ENCODE data around the gene TMEM229B. TPM values are rescaled to one million over a fixed set of nuclear protein-coding genes. Genes with fewer than 3 reads are reported as not detected.

TMEM229B gene
- total and polyA plus RNA-seq, 4 donors = 0.40 to 2.0 (median 1.6) TPM

DNA sequence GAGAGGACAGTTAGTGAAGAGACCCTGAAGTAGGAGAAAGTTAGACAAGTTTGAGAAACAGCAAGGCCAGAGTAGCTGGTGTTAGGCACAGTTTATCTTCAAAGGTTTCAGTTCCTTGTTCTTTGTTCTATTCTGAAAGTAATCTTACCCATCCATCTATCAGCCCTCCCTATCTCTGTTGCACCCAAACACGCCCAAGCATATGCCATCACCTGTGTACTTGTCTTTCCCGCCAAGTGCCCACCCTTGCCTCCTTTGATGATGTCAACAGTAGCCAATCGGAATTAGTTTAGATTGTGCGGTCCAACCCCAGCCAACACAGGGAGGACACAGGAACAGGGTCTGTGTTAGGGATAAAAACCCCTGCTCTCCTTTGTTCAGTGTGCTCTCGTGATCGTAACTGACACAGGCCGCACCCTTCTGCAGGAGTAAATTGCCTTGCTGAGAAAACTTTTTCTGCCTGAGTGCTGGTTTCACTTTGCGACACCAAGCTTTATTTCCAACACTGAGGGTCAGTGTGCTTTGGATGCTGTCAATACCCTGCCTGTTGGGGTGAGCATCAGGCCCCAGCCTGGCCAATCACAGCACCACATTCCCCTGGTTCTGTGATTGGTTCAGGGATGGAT, 4.7 kb upstream of the TMEM229B start:
- Histone ChIP-seq H3K4me3 (ENCODE audit: low read depth in 1 of 3, low read length in 3 of 3) (peak overlapping the region in 1 of 3 donors; percentile 28), H3K9ac (ENCODE audit: low read depth in 1 of 2, low read length in 2 of 2) (no peak overlapping the region), H3K9me3 (ENCODE audit: control insufficient read depth in 4 of 4, low read length in 3 of 4) (peaks cover 4 to 16% (median 8%) of the 10 kb centered on the region in 4 donors), H3K27me3 (ENCODE audit: control insufficient read depth in 4 of 4, insufficient read depth in 4 of 4, low read length in 3 of 4) (no peaks in the 10 kb centered on the region), H3K36me3 (ENCODE audit: control insufficient read depth in 4 of 4, insufficient read depth in 3 of 4, low read depth in 1 of 4, low read length in 3 of 4) (no peaks in the 10 kb centered on the region), H3K27ac (ENCODE audit: low read depth in 1 of 2, low read length in 2 of 2) (no peak overlapping the region), H3K4me1 (ENCODE audit: control insufficient read depth in 4 of 4, insufficient read depth in 4 of 4, low read length in 3 of 4) (no peaks in the 10 kb centered on the region)
- TF ChIP-seq, protein P1, sequence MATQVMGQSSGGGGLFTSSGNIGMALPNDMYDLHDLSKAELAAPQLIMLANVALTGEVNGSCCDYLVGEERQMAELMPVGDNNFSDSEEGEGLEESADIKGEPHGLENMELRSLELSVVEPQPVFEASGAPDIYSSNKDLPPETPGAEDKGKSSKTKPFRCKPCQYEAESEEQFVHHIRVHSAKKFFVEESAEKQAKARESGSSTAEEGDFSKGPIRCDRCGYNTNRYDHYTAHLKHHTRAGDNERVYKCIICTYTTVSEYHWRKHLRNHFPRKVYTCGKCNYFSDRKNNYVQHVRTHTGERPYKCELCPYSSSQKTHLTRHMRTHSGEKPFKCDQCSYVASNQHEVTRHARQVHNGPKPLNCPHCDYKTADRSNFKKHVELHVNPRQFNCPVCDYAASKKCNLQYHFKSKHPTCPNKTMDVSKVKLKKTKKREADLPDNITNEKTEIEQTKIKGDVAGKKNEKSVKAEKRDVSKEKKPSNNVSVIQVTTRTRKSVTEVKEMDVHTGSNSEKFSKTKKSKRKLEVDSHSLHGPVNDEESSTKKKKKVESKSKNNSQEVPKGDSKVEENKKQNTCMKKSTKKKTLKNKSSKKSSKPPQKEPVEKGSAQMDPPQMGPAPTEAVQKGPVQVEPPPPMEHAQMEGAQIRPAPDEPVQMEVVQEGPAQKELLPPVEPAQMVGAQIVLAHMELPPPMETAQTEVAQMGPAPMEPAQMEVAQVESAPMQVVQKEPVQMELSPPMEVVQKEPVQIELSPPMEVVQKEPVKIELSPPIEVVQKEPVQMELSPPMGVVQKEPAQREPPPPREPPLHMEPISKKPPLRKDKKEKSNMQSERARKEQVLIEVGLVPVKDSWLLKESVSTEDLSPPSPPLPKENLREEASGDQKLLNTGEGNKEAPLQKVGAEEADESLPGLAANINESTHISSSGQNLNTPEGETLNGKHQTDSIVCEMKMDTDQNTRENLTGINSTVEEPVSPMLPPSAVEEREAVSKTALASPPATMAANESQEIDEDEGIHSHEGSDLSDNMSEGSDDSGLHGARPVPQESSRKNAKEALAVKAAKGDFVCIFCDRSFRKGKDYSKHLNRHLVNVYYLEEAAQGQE (IDR thresholded peaks at IDR 0.05) = no peak
- TF ChIP-seq, protein P2, sequence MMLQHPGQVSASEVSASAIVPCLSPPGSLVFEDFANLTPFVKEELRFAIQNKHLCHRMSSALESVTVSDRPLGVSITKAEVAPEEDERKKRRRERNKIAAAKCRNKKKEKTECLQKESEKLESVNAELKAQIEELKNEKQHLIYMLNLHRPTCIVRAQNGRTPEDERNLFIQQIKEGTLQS (IDR thresholded peaks at IDR 0.05) = no peak
- TF ChIP-seq NR2F2 (IDR thresholded peaks at IDR 0.05) (no peak), FOXA1 (IDR thresholded peaks at IDR 0.05) (no peak), SP1 (IDR thresholded peaks at IDR 0.05) (no peak), FOXA2 (IDR thresholded peaks at IDR 0.05) (no peak), EGR1 (IDR thresholded peaks at IDR 0.05; ENCODE audit: low read depth in 2 of 2) (no peak), RAD21 (IDR thresholded peaks at IDR 0.05) (no peak), YY1 (IDR thresholded peaks at IDR 0.05) (no peak), JUND (IDR thresholded peaks at IDR 0.05) (no peak)
- TF ChIP-seq, protein P3, sequence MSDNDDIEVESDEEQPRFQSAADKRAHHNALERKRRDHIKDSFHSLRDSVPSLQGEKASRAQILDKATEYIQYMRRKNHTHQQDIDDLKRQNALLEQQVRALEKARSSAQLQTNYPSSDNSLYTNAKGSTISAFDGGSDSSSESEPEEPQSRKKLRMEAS (IDR thresholded peaks at IDR 0.05) = no peak
- TF ChIP-seq, protein P4, sequence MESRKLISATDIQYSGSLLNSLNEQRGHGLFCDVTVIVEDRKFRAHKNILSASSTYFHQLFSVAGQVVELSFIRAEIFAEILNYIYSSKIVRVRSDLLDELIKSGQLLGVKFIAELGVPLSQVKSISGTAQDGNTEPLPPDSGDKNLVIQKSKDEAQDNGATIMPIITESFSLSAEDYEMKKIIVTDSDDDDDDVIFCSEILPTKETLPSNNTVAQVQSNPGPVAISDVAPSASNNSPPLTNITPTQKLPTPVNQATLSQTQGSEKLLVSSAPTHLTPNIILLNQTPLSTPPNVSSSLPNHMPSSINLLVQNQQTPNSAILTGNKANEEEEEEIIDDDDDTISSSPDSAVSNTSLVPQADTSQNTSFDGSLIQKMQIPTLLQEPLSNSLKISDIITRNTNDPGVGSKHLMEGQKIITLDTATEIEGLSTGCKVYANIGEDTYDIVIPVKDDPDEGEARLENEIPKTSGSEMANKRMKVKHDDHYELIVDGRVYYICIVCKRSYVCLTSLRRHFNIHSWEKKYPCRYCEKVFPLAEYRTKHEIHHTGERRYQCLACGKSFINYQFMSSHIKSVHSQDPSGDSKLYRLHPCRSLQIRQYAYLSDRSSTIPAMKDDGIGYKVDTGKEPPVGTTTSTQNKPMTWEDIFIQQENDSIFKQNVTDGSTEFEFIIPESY (IDR thresholded peaks at IDR 0.05) = no peak
- TF ChIP-seq, protein P5, sequence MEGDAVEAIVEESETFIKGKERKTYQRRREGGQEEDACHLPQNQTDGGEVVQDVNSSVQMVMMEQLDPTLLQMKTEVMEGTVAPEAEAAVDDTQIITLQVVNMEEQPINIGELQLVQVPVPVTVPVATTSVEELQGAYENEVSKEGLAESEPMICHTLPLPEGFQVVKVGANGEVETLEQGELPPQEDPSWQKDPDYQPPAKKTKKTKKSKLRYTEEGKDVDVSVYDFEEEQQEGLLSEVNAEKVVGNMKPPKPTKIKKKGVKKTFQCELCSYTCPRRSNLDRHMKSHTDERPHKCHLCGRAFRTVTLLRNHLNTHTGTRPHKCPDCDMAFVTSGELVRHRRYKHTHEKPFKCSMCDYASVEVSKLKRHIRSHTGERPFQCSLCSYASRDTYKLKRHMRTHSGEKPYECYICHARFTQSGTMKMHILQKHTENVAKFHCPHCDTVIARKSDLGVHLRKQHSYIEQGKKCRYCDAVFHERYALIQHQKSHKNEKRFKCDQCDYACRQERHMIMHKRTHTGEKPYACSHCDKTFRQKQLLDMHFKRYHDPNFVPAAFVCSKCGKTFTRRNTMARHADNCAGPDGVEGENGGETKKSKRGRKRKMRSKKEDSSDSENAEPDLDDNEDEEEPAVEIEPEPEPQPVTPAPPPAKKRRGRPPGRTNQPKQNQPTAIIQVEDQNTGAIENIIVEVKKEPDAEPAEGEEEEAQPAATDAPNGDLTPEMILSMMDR (IDR thresholded peaks at IDR 0.05; ENCODE audit: low read depth, low read length, missing input control) = no peak
- 96% methylated on average over 8 of the region's 8 CpGs for WGBS
- no peak for DNase-seq (ENCODE audit: low spot score)

DNA sequence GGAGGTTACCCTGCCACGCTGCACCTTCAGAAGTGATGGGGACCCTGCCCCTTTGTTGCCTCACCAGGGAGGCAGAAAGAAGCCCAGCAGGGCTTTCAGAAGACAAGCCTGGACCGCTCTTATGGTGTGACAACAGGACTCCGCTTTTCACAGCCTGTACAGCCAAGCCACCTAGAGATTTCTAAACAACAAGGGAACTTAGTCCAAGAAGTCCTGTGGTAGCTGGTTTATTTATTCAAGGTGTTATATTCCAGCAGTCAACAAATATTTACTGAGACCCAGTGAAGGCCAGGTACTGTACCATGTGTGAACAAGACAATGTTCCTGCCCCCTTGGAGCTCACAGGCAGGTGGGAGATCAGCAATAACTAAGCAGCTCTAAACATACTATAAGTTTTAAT, 4.0 kb upstream of the TMEM229B start:
- Histone ChIP-seq H3K4me3 (ENCODE audit: low read depth in 1 of 3, low read length in 3 of 3) (no peak overlapping the region), H3K9ac (ENCODE audit: low read depth in 1 of 2, low read length in 2 of 2) (no peak overlapping the region), H3K9me3 (ENCODE audit: control insufficient read depth in 4 of 4, low read length in 3 of 4) (peaks cover 4 to 16% (median 8%) of the 10 kb centered on the region in 4 donors), H3K36me3 (ENCODE audit: control insufficient read depth in 4 of 4, insufficient read depth in 3 of 4, low read depth in 1 of 4, low read length in 3 of 4) (no peaks in the 10 kb centered on the region), H3K27me3 (ENCODE audit: control insufficient read depth in 4 of 4, insufficient read depth in 4 of 4, low read length in 3 of 4) (no peaks in the 10 kb centered on the region), H3K4me1 (ENCODE audit: control insufficient read depth in 4 of 4, insufficient read depth in 4 of 4, low read length in 3 of 4) (no peaks in the 10 kb centered on the region), H3K27ac (ENCODE audit: low read depth in 1 of 2, low read length in 2 of 2) (no peak overlapping the region)
- no peak for DNase-seq (ENCODE audit: low spot score)
- WGBS = 96% methylated on average over 3 of the region's 3 CpGs
- TF ChIP-seq TAF1 (conservative IDR thresholded peaks at IDR 0.05) = no peak
- TF ChIP-seq, protein P2 (IDR thresholded peaks at IDR 0.05) = no peak
- TF ChIP-seq SP1 (IDR thresholded peaks at IDR 0.05) = no peak
- TF ChIP-seq EGR1 (IDR thresholded peaks at IDR 0.05; ENCODE audit: low read depth in 2 of 2) = no peak
- TF ChIP-seq, protein P5 (IDR thresholded peaks at IDR 0.05; ENCODE audit: low read depth, low read length, missing input control) = no peak
- no peak for TF ChIP-seq NR2F2 (IDR thresholded peaks at IDR 0.05)
- TF ChIP-seq HNF4G (IDR thresholded peaks at IDR 0.05) = no peak
- no peak for TF ChIP-seq RXRA (IDR thresholded peaks at IDR 0.05)
- TF ChIP-seq FOXA2 (IDR thresholded peaks at IDR 0.05) = no peak
- TF ChIP-seq JUND (IDR thresholded peaks at IDR 0.05) = no peak
- TF ChIP-seq, protein P3 (IDR thresholded peaks at IDR 0.05) = no peak
- no peak for TF ChIP-seq YY1 (IDR thresholded peaks at IDR 0.05)

Data from liver (tissue), 9 donors.